H1 (cell line): ENCODE measurements around the gene ZNF831. TPM values are rescaled to one million over a fixed set of nuclear protein-coding genes. Genes with fewer than 3 reads are reported as not detected.
A peak's percentile ranks its signal among the peaks of the same experiment; 100 is the strongest.

Source experiments
- CTCF ChIA-PET: fragments of 300-600 bp; sonication (Branson Sonifier 250); formaldehyde crosslinking; loops from one replicate; lab custom pipeline; 2021; ENCODE audit not compliant: partially characterized antibody; lab: Charles Lee
- POLR2A ChIA-PET: fragments of 300-600 bp; sonication (Branson Sonifier 250); formaldehyde crosslinking; loops from one replicate; lab custom pipeline; 2021; ENCODE audit warnings: inconsistent platforms; ENCODE audit not compliant: partially characterized antibody; lab: Charles Lee
- DNase-seq, 2 experiments: peaks; one replicate each; pipeline versions ENCODE4 v3.0.0 to v3.0.0-alpha.2; 2010 to 2022; ENCODE audit warnings: low spot score in 2 of 2, low read depth in 1 of 2, mixed read lengths in 1 of 2
- FAIRE-seq: peaks from 2 replicates; lab custom pipeline; 2011; peaks lifted over from hg19 to GRCh38; lab: Jason Lieb, UNC
- H2AFZ ChIP-seq: 2 replicates; pipeline ENCODE4 v1.8.1; 2012; ENCODE audit warnings: low read length, inconsistent platforms
- H2AK5ac ChIP-seq: 2 replicates; pipeline ENCODE4 v1.6.1; 2013; ENCODE audit warnings: low read depth, low read length
- H2BK120ac ChIP-seq: replicated peaks from 2 replicates; pipeline ENCODE3; 2013; ENCODE audit warnings: low read depth, low read length, inconsistent platforms
- H2BK12ac ChIP-seq: 2 replicates; pipeline ENCODE4 v1.6.1; 2013; ENCODE audit warnings: low read depth, low read length
- H2BK15ac ChIP-seq: 2 replicates; pipeline ENCODE4 v1.6.1; 2013; ENCODE audit warnings: low read length
- H2BK20ac ChIP-seq: 2 replicates; pipeline ENCODE4 v1.6.1; 2013; ENCODE audit warnings: low read length
- H2BK5ac ChIP-seq: 2 replicates; pipeline ENCODE4 v1.6.1; 2013; ENCODE audit warnings: low read depth, low read length
- H3K14ac ChIP-seq: 2 replicates; pipeline ENCODE4 v1.6.1; 2013; ENCODE audit warnings: inconsistent platforms; ENCODE audit not compliant: insufficient read length
- H3K18ac ChIP-seq: 2 replicates; pipeline ENCODE4 v1.6.1; 2013; ENCODE audit warnings: low read length; ENCODE audit errors: extremely low read depth
- H3K23ac ChIP-seq: 2 replicates; pipeline ENCODE4 v1.6.1; 2013; ENCODE audit warnings: inconsistent platforms; ENCODE audit not compliant: insufficient read length
- H3K23me2 ChIP-seq: 2 replicates; pipeline ENCODE4 v1.6.1; 2013; ENCODE audit warnings: low read depth, low read length
- H3K27ac ChIP-seq: 2 replicates; pipeline ENCODE4 v1.6.1; 2011; ENCODE audit warnings: low read depth, low read length, inconsistent platforms
- H3K27me3 ChIP-seq, 4 experiments: replicated peaks in 1 of 4; 1 replicate in 1 of 4; 2 replicates in 3 of 4; pipeline versions ENCODE4 v1.6.1 to v1.8.1; 2011 to 2013; ENCODE audit warnings: low read length in 3 of 4, mild to moderate bottlenecking in 3 of 4, inconsistent platforms in 2 of 4, mixed read lengths in 2 of 4, moderate library complexity in 1 of 4; ENCODE audit not compliant: control insufficient read depth in 3 of 4, insufficient read depth in 3 of 4; ENCODE audit errors: extremely low read depth in 1 of 4
- H3K36me3 ChIP-seq, 4 experiments: 2 replicates each; pipeline versions ENCODE4 v1.6.1 to v1.8.1; 2011 to 2013; ENCODE audit warnings: mild to moderate bottlenecking in 4 of 4, low read length in 3 of 4, moderate library complexity in 2 of 4, control low read depth in 1 of 4, inconsistent platforms in 1 of 4; ENCODE audit not compliant: insufficient read depth in 4 of 4, control insufficient read depth in 2 of 4
- H3K4ac ChIP-seq: replicated peaks from 2 replicates; pipeline ENCODE3; 2013; ENCODE audit warnings: low read length, low read depth, mixed read lengths, inconsistent platforms; ENCODE audit not compliant: insufficient read length
- H3K4me1 ChIP-seq, 4 experiments: replicated peaks in 1 of 4; 1 replicate in 1 of 4; 2 replicates in 3 of 4; pipeline versions ENCODE4 v1.6.1 to v1.8.1; 2011 to 2013; ENCODE audit warnings: low read length in 3 of 4, inconsistent platforms in 2 of 4, mixed read lengths in 1 of 4; ENCODE audit not compliant: insufficient read depth in 4 of 4, control insufficient read depth in 3 of 4
- H3K4me2 ChIP-seq, 2 experiments: 2 replicates each; pipeline versions ENCODE4 v1.6.1 to v1.8.1; 2011 to 2013; ENCODE audit warnings: low read depth in 2 of 2, low read length in 2 of 2, control low read depth in 1 of 2, inconsistent platforms in 1 of 2, mild to moderate bottlenecking in 1 of 2; ENCODE audit not compliant: insufficient read depth in 1 of 2
- H3K4me3 ChIP-seq, 4 experiments: fragments of 200-600, 300-600 bp in 1 of 4; sonication (generic), shearing (Covaris generic), sonication (Bioruptor Twin) in 1 of 4; 2 replicates each; pipeline versions ENCODE4 v1.5.1 to v1.8.1; 2011 to 2016; ENCODE audit warnings: low read length in 4 of 4, low read depth in 3 of 4, control low read depth in 2 of 4, inconsistent platforms in 2 of 4, mild to moderate bottlenecking in 2 of 4, mixed read lengths in 1 of 4, moderate library complexity in 1 of 4; ENCODE audit not compliant: insufficient read depth in 2 of 4; ENCODE audit errors: extremely low read depth in 1 of 4
- H3K56ac ChIP-seq: replicated peaks from 2 replicates; pipeline ENCODE3; 2013; ENCODE audit warnings: low read depth, mild to moderate bottlenecking, mixed read lengths, low read length, inconsistent platforms; ENCODE audit not compliant: insufficient read length
- H3K79me1 ChIP-seq: 2 replicates; pipeline ENCODE4 v1.6.1; 2013; ENCODE audit warnings: low read depth, low read length, control low read depth
- H3K79me2 ChIP-seq, 2 experiments: 2 replicates each; pipeline versions ENCODE4 v1.6.1 to v1.8.1; 2012 to 2013; ENCODE audit warnings: low read length in 2 of 2, mild to moderate bottlenecking in 2 of 2, inconsistent platforms in 1 of 2; ENCODE audit not compliant: insufficient read depth in 2 of 2, control insufficient read depth in 1 of 2
- H3K9ac ChIP-seq, 4 experiments: replicated peaks in 1 of 4; 1 replicate in 1 of 4; 2 replicates in 3 of 4; pipeline versions ENCODE4 v1.6.1 to v1.8.1; 2011 to 2013; ENCODE audit warnings: low read depth in 3 of 4, low read length in 3 of 4, control low read depth in 2 of 4, mild to moderate bottlenecking in 2 of 4, moderate library complexity in 2 of 4, inconsistent platforms in 1 of 4; ENCODE audit errors: extremely low read depth in 1 of 4
- H3K9me3 ChIP-seq, 2 experiments: 2 replicates each; pipeline versions ENCODE4 v1.6.1 to v1.8.1; 2012 to 2013; ENCODE audit warnings: mild to moderate bottlenecking in 2 of 2, moderate library complexity in 2 of 2, control low read depth in 1 of 2, inconsistent platforms in 1 of 2, low read depth in 1 of 2, low read length in 1 of 2, mixed read lengths in 1 of 2; ENCODE audit not compliant: insufficient read depth in 2 of 2
- H4K20me1 ChIP-seq, 2 experiments: replicated peaks in 1 of 2; 2 replicates each; pipeline versions ENCODE3 to v1.8.1; 2011 to 2013; ENCODE audit warnings: inconsistent platforms in 2 of 2, low read length in 2 of 2, mild to moderate bottlenecking in 1 of 2; ENCODE audit not compliant: insufficient read depth in 2 of 2, control insufficient read depth in 1 of 2
- H4K5ac ChIP-seq: 2 replicates; pipeline ENCODE4 v1.6.1; 2013; ENCODE audit warnings: low read length, low read depth, mixed read lengths, inconsistent platforms; ENCODE audit not compliant: insufficient read length
- H4K8ac ChIP-seq: 2 replicates; pipeline ENCODE4 v1.8.0; 2013; ENCODE audit warnings: mild to moderate bottlenecking, moderate library complexity, low read length, inconsistent platforms; ENCODE audit not compliant: insufficient read depth; ENCODE audit errors: extremely low read depth
- H4K91ac ChIP-seq: replicated peaks from 2 replicates; pipeline ENCODE3; 2013; ENCODE audit warnings: low read length, mixed read lengths, inconsistent platforms; ENCODE audit not compliant: insufficient read length
- WGBS, 2 experiments: shearing (Covaris generic) in 1 of 2; methylation state at CpG; one replicate each; pipeline versions ENCODE4 v1.1.6 to v1.1.7; 2013 to 2015; ENCODE audit warnings: low lambda C conversion rate in 2 of 2, mixed read lengths in 2 of 2, inconsistent platforms in 1 of 2, low coverage in 1 of 2, missing lambda C conversion rate in 1 of 2; ENCODE audit not compliant: insufficient replicate concordance in 2 of 2, insufficient coverage in 1 of 2, insufficient read length in 1 of 2; ENCODE audit errors: extremely low coverage in 1 of 2, missing lambda C conversion rate in 1 of 2; 5-methylcytosine and 5-hydroxymethylcytosine counted together
- polyA plus RNA-seq, 7 experiments: library from polyadenylated mRNA; depleted of rRNA in 3 of 7; stranded (reverse) in 5 of 7; unstranded in 2 of 7; fragments of >200 nt in 5 of 7; fragments of 200-250 nt in 2 of 7; gene quantifications; 1 replicate in 5 of 7; 2 replicates in 1 of 7; 4 replicates in 1 of 7; pipeline versions ENCODE4 v1.2.1 to v1.2.3, GENCODE V29; 2011 to 2013; ENCODE audit warnings: missing spikeins in 2 of 7, mixed read lengths in 2 of 7
- total RNA-seq: library from RNA; stranded (reverse); fragmentation: NEBNext Ultra II Directional; extraction: Animal tissue kit (Norgen Biotek cat#: 25700); gene quantifications from 2 replicates; pipeline ENCODE4 v1.2.1, GENCODE V29; 2021

ZNF831 gene
- total and polyA plus RNA-seq, 2 of the 8 experiments (the other 6 are each of a cell fraction or from before 2014, with no cell fraction given): not detected

GRCh38 chr20:59125836-59126235 is 37.8 kb upstream of the ZNF831 start:
- H2BK5ac ChIP-seq: no peak overlapping the region
- H2BK12ac ChIP-seq: no peak overlapping the region
- H2AK5ac ChIP-seq: no peak overlapping the region
- H4K91ac ChIP-seq: no peak overlapping the region
- H3K27ac ChIP-seq: no peak overlapping the region
- H3K23ac ChIP-seq: no peak overlapping the region
- no peaks in the 10 kb centered on the region for H3K27me3 ChIP-seq
- H3K4me3 ChIP-seq: no peak overlapping the region
- FAIRE-seq: no peak
- WGBS, 2 experiments: 78% methylated on average over 7 of the region's 7 CpGs; no CpG with 5 or more reads in 1 of the 2 experiments
- H3K36me3 ChIP-seq: no peaks in the 10 kb centered on the region
- H4K8ac ChIP-seq: no peak overlapping the region
- ChIA-PET POLR2A (no interaction called here), CTCF (interaction anchor here (1.8 to 1.9 kb wide), 2 partner anchors 96 to 303 kb away, joined by 4 to 5 read pairs; no protein-coding TSS in a partner anchor)
- no peak overlapping the region for H3K4ac ChIP-seq
- H3K56ac ChIP-seq: no peak overlapping the region
- no peak for DNase-seq
- no peak overlapping the region; a peak in 1 of 4 replicates for H3K4me2 ChIP-seq
- no peak overlapping the region for H4K5ac ChIP-seq
- peaks cover 4 to 21% (median 19%) of the 10 kb centered on the region in 4 experiments for H3K4me1 ChIP-seq
- H2AFZ ChIP-seq: no peak overlapping the region
- no peaks in the 10 kb centered on the region for H3K79me1 ChIP-seq
- no peak overlapping the region for H3K14ac ChIP-seq
- H4K20me1 ChIP-seq: no peaks in the 10 kb centered on the region
- no peak overlapping the region for H2BK15ac ChIP-seq
- no peaks in the 10 kb centered on the region for H3K79me2 ChIP-seq
- H3K23me2 ChIP-seq: no peaks in the 10 kb centered on the region
- no peak overlapping the region for H2BK120ac ChIP-seq
- no peak overlapping the region for H2BK20ac ChIP-seq
- H3K9me3 ChIP-seq: peaks cover 0 to 9% of the 10 kb centered on the region in 2 experiments; a peak in 3 of 4 replicates
- H3K18ac ChIP-seq: 0 out of 2 replicates have a peak overlapping the region, but pooled peaks have one; percentile 14
- no peak overlapping the region for H3K9ac ChIP-seq
